GM19238 (cell line): Measurements from ENCODE around the gene VAV2.

Experiments used
- DNase-seq: peaks from one replicate; pipeline ENCODE4 v3.0.0; 2011; ENCODE audit warnings: low spot score; ENCODE audit not compliant: insufficient read length

Gene VAV2

GRCh38 chr9:133876836-133877235, 115.3 kb downstream of the VAV2 start:
- DNase-seq, result no peak

- DNase-seq, result no peak
These were observed 116.0 kb downstream of the VAV2 start for GRCh38 chr9:133876144-133876543.

- no peak for DNase-seq
These were observed 117.0 kb downstream of the VAV2 start for GRCh38 chr9:133875131-133875530.

- no peak for DNase-seq
These were observed 117.5 kb downstream of the VAV2 start for GRCh38 chr9:133874659-133875058.

GRCh38 chr9:133874060-133874657, 118.0 kb downstream of the VAV2 start:
- DNase-seq, result no peak

GRCh38 chr9:133873461-133873891, 118.6 kb downstream of the VAV2 start:
- no peak for DNase-seq

- DNase-seq, result no peak
These were observed 119.1 kb downstream of the VAV2 start for GRCh38 chr9:133873009-133873408.

- no peak for DNase-seq
These were observed 121.2 kb downstream of the VAV2 start for GRCh38 chr9:133870598-133871595.

- DNase-seq, result no peak
These were observed 122.3 kb downstream of the VAV2 start for GRCh38 chr9:133869674-133870405.

GRCh38 chr9:133868203-133868602, 123.9 kb downstream of the VAV2 start:
- DNase-seq, result no peak

GRCh38 chr9:133866946-133867345, 125.2 kb downstream of the VAV2 start:
- DNase-seq, result no peak

- DNase-seq, result no peak
These were observed 128.1 kb downstream of the VAV2 start for GRCh38 chr9:133864011-133864410.

- DNase-seq, result no peak
These were observed 128.9 kb downstream of the VAV2 start for GRCh38 chr9:133863257-133863592.

GRCh38 chr9:133862585-133863256, 129.4 kb downstream of the VAV2 start:
- no peak for DNase-seq

- DNase-seq, result no peak
These were observed 130.4 kb downstream of the VAV2 start for GRCh38 chr9:133861692-133862091.

- no peak for DNase-seq
These were observed 131.0 kb downstream of the VAV2 start for GRCh38 chr9:133861086-133861485.

GRCh38 chr9:133858771-133859170, 133.4 kb downstream of the VAV2 start:
- DNase-seq, result no peak

- no peak for DNase-seq
These were observed 134.5 kb downstream of the VAV2 start for GRCh38 chr9:133857639-133858038.

GRCh38 chr9:133856798-133857197, 135.3 kb downstream of the VAV2 start:
- no peak for DNase-seq

- DNase-seq, result no peak
These were observed 136.2 kb downstream of the VAV2 start for GRCh38 chr9:133855802-133856521.

GRCh38 chr9:133855371-133855770, 136.8 kb downstream of the VAV2 start:
- DNase-seq, result no peak
